ENCODE results near the gene WDR88.
"Not testable (repeated sequence)": the region's sequence is repeated elsewhere in the genome, so short reads cannot be mapped to it uniquely, and the experiment has no call there.

Gene WDR88

GRCh38 chr19:33147538-33147937 lies 15.6 kb downstream of the WDR88 start:
- H3K9me3 ChIP-seq (ENCODE audit: insufficient read depth, low read length): no peaks in the 10 kb centered on the region
- no peak overlapping the region for H3K27ac ChIP-seq (ENCODE audit: low read length)
- H4K20me1 ChIP-seq (ENCODE audit: insufficient read depth, low read length): no peaks in the 10 kb centered on the region
- H3K4me2 ChIP-seq (ENCODE audit: low read length): no peak overlapping the region
- H3K4me3 ChIP-seq (ENCODE audit: low read length): no peak overlapping the region
- H3K27me3 ChIP-seq (ENCODE audit: low read depth, low read length): no peaks in the 10 kb centered on the region
- no peak overlapping the region for H2AFZ ChIP-seq (ENCODE audit: low read depth, low read length)
- TF ChIP-seq EZH2phosphoT487 (IDR thresholded peaks at IDR 0.05; ENCODE audit: low read depth): no peak
- no peak for TF ChIP-seq CTCF (IDR thresholded peaks at IDR 0.05; ENCODE audit: low read depth, low read length)
- H3K9ac ChIP-seq (ENCODE audit: low read length): no peak overlapping the region
- H3K79me2 ChIP-seq (ENCODE audit: low read length): no peaks in the 10 kb centered on the region
- no peaks in the 10 kb centered on the region for H3K36me3 ChIP-seq (replicated peaks; ENCODE audit: low read depth, low read length)
- H3K4me1 ChIP-seq (ENCODE audit: low read length): 0 out of 2 replicates have a peak, but pooled peaks cover 3% of the 10 kb centered on the region

GRCh38 chr19:33150852-33151518 lies 19.1 kb downstream of the WDR88 start:
- Histone ChIP-seq H3K4me1 (ENCODE audit: low read length) (no peaks in the 10 kb centered on the region), H3K4me3 (ENCODE audit: low read length) (no peak overlapping the region), H3K36me3 (replicated peaks; ENCODE audit: low read depth, low read length) (no peaks in the 10 kb centered on the region), H2AFZ (ENCODE audit: low read depth, low read length) (no peak overlapping the region), H3K9ac (ENCODE audit: low read length) (no peak overlapping the region), H3K9me3 (ENCODE audit: insufficient read depth, low read length) (no peaks in the 10 kb centered on the region), H3K27me3 (ENCODE audit: low read depth, low read length) (no peaks in the 10 kb centered on the region), H3K4me2 (ENCODE audit: low read length) (no peak overlapping the region), H4K20me1 (ENCODE audit: insufficient read depth, low read length) (no peaks in the 10 kb centered on the region), H3K27ac (ENCODE audit: low read length) (no peak overlapping the region), H3K79me2 (ENCODE audit: low read length) (no peaks in the 10 kb centered on the region)
- TF ChIP-seq EZH2phosphoT487 (IDR thresholded peaks at IDR 0.05; ENCODE audit: low read depth): no peak
- no peak for TF ChIP-seq CTCF (IDR thresholded peaks at IDR 0.05; ENCODE audit: low read depth, low read length)

GRCh38 chr19:33152176-33152575 lies 20.3 kb downstream of the WDR88 start:
- no peak overlapping the region for H3K4me3 ChIP-seq (ENCODE audit: low read length)
- no peaks in the 10 kb centered on the region for H3K79me2 ChIP-seq (ENCODE audit: low read length)
- no peaks in the 10 kb centered on the region for H3K27me3 ChIP-seq (ENCODE audit: low read depth, low read length)
- no peak overlapping the region for H2AFZ ChIP-seq (ENCODE audit: low read depth, low read length)
- no peak for TF ChIP-seq EZH2phosphoT487 (IDR thresholded peaks at IDR 0.05; ENCODE audit: low read depth)
- TF ChIP-seq CTCF (IDR thresholded peaks at IDR 0.05; ENCODE audit: low read depth, low read length): no peak
- no peaks in the 10 kb centered on the region for H3K4me1 ChIP-seq (ENCODE audit: low read length)
- H3K4me2 ChIP-seq (ENCODE audit: low read length): no peak overlapping the region
- no peaks in the 10 kb centered on the region for H4K20me1 ChIP-seq (ENCODE audit: insufficient read depth, low read length)
- H3K27ac ChIP-seq (ENCODE audit: low read length): no peak overlapping the region
- no peaks in the 10 kb centered on the region for H3K9me3 ChIP-seq (ENCODE audit: insufficient read depth, low read length)
- no peaks in the 10 kb centered on the region for H3K36me3 ChIP-seq (replicated peaks; ENCODE audit: low read depth, low read length)
- H3K9ac ChIP-seq (ENCODE audit: low read length): no peak overlapping the region

GRCh38 chr19:33152625-33153024 lies 20.7 kb downstream of the WDR88 start:
- not testable (repeated sequence) for H3K9me3 ChIP-seq (ENCODE audit: insufficient read depth, low read length); H3K4me3 ChIP-seq (ENCODE audit: low read length); H3K27me3 ChIP-seq (ENCODE audit: low read depth, low read length); H3K79me2 ChIP-seq (ENCODE audit: low read length); H2AFZ ChIP-seq (ENCODE audit: low read depth, low read length); H3K27ac ChIP-seq (ENCODE audit: low read length); H3K4me1 ChIP-seq (ENCODE audit: low read length); H3K36me3 ChIP-seq (replicated peaks; ENCODE audit: low read depth, low read length); H3K9ac ChIP-seq (ENCODE audit: low read length); H3K4me2 ChIP-seq (ENCODE audit: low read length); H4K20me1 ChIP-seq (ENCODE audit: insufficient read depth, low read length)

- not testable (repeated sequence) for H3K79me2 ChIP-seq (ENCODE audit: low read length); H3K36me3 ChIP-seq (replicated peaks; ENCODE audit: low read depth, low read length); H3K9ac ChIP-seq (ENCODE audit: low read length); H3K4me1 ChIP-seq (ENCODE audit: low read length); H3K4me3 ChIP-seq (ENCODE audit: low read length); H4K20me1 ChIP-seq (ENCODE audit: insufficient read depth, low read length); H2AFZ ChIP-seq (ENCODE audit: low read depth, low read length); H3K27me3 ChIP-seq (ENCODE audit: low read depth, low read length); H3K27ac ChIP-seq (ENCODE audit: low read length); H3K4me2 ChIP-seq (ENCODE audit: low read length); H3K9me3 ChIP-seq (ENCODE audit: insufficient read depth, low read length)
Observed at GRCh38 chr19:33154313-33154712, 22.4 kb downstream of the WDR88 start.
